NCI-H2107 treated with DMSO at 0.1 percent for 48 hours (cell line): ENCODE results near the gene SLC25A40.
"Not testable (repeated sequence)": the region's sequence is repeated elsewhere in the genome, so short reads cannot be mapped to it uniquely, and the experiment has no call there.

Experiments used
- DNase-seq: peaks from one replicate; lab custom pipeline; 2025; ENCODE audit not compliant: unreplicated experiment; lab: John Stamatoyannopoulos, UW

Gene SLC25A40

GRCh38 chr7:87873328-87873727 lies 2.8 kb downstream of the SLC25A40 start:
- not testable (repeated sequence) for DNase-seq

- no peak for DNase-seq
Measured at GRCh38 chr7:87872346-87872745, 3.8 kb downstream of the SLC25A40 start.

GRCh38 chr7:87870471-87870870 lies 5.7 kb downstream of the SLC25A40 start:
- no peak for DNase-seq

GRCh38 chr7:87866533-87866932 lies 9.6 kb downstream of the SLC25A40 start:
- DNase-seq: not testable (repeated sequence)

- DNase-seq: no peak
Measured at GRCh38 chr7:87866089-87866488, 10.1 kb downstream of the SLC25A40 start.

GRCh38 chr7:87858417-87859100 lies 17.6 kb downstream of the SLC25A40 start:
- no peak for DNase-seq

- DNase-seq: no peak
Measured at GRCh38 chr7:87853237-87853864, 22.8 kb downstream of the SLC25A40 start.

GRCh38 chr7:87852306-87852705 lies 23.9 kb downstream of the SLC25A40 start:
- DNase-seq: no peak

GRCh38 chr7:87850836-87851593 lies 25.1 kb downstream of the SLC25A40 start:
- DNase-seq: no peak

GRCh38 chr7:87837597-87837996 lies 38.6 kb downstream of the SLC25A40 start:
- no peak for DNase-seq

GRCh38 chr7:87833130-87833529 lies 43.0 kb downstream of the SLC25A40 start:
- no peak for DNase-seq

GRCh38 chr7:87831097-87831496 lies 45.1 kb downstream of the SLC25A40 start:
- no peak for DNase-seq

- DNase-seq: not testable (repeated sequence)
Measured at GRCh38 chr7:87828383-87828782, 47.8 kb downstream of the SLC25A40 start.

GRCh38 chr7:87825369-87825768 lies 50.8 kb downstream of the SLC25A40 start:
- not testable (repeated sequence) for DNase-seq

GRCh38 chr7:87822056-87822455 lies 54.1 kb downstream of the SLC25A40 start:
- not testable (repeated sequence) for DNase-seq

- DNase-seq: no peak
Measured at GRCh38 chr7:87818336-87818735, 57.8 kb downstream of the SLC25A40 start.

- DNase-seq: no peak
Measured at GRCh38 chr7:87816389-87816788, 59.8 kb downstream of the SLC25A40 start.

- no peak for DNase-seq
Measured at GRCh38 chr7:87810726-87811125, 65.4 kb downstream of the SLC25A40 start.

GRCh38 chr7:87810130-87810529 lies 66.0 kb downstream of the SLC25A40 start:
- no peak for DNase-seq

GRCh38 chr7:87806150-87806549 lies 70.0 kb downstream of the SLC25A40 start:
- no peak for DNase-seq

- DNase-seq: peak; percentile 47
Measured at GRCh38 chr7:87797798-87798403, 78.3 kb downstream of the SLC25A40 start.

- no peak for DNase-seq
Measured at GRCh38 chr7:87797395-87797794, 78.8 kb downstream of the SLC25A40 start.
